Neural progenitor cell (in vitro differentiated cells): Measurements from ENCODE around the gene DIAPH2. TPM values are rescaled to one million over a fixed set of nuclear protein-coding genes. Genes with fewer than 3 reads are reported as not detected.

Experiments
- DNase-seq: peaks from one replicate; pipeline ENCODE4 v3.0.0-alpha.2; 2016; ENCODE audit warnings: low spot score
- H2AFZ ChIP-seq: fragments of 200-600 bp; sonication (generic); replicated peaks from 2 replicates; pipeline ENCODE4 v1.6.1; 2016; ENCODE audit warnings: antibody characterized with exemption
- H3F3A ChIP-seq: fragments of 200-600 bp; sonication (generic); 2 replicates; pipeline ENCODE4 v1.6.1; 2016; ENCODE audit warnings: antibody characterized with exemption, low read depth
- H3K27ac ChIP-seq: fragments of 200-600 bp; sonication (generic); 2 replicates; pipeline ENCODE4 v1.5.1; 2016; ENCODE audit warnings: mild to moderate bottlenecking
- H3K27me3 ChIP-seq: fragments of 200-600 bp; sonication (generic); 2 replicates; pipeline ENCODE4 v1.6.1; 2016; ENCODE audit warnings: mild to moderate bottlenecking, moderate library complexity
- H3K36me3 ChIP-seq: fragments of 200-600 bp; sonication (generic); 2 replicates; pipeline ENCODE4 v1.5.1; 2016
- H3K4me1 ChIP-seq: fragments of 200-600 bp; sonication (generic); 2 replicates; pipeline ENCODE4 v1.6.1; 2016; ENCODE audit warnings: mixed run types
- H3K4me2 ChIP-seq: fragments of 200-600 bp; sonication (generic); 2 replicates; pipeline ENCODE4 v1.6.1; 2016
- H3K4me3 ChIP-seq: fragments of 200-600 bp; sonication (generic); 2 replicates; pipeline ENCODE4 v1.5.1; 2016
- H3K79me2 ChIP-seq: fragments of 200-600 bp; sonication (generic); 2 replicates; pipeline ENCODE4 v1.6.1; 2016; ENCODE audit warnings: low read depth
- H3K9ac ChIP-seq: fragments of 200-600 bp; sonication (generic); 2 replicates; pipeline ENCODE4 v1.6.1; 2016
- H3K9me3 ChIP-seq: fragments of 200-600 bp; sonication (generic); 2 replicates; pipeline ENCODE4 v1.5.1; 2016; ENCODE audit warnings: low read depth
- H4K20me1 ChIP-seq: fragments of 200-600 bp; sonication (generic); 2 replicates; pipeline ENCODE4 v1.6.1; 2016; ENCODE audit warnings: low read depth
- H3K27ac Mint-ChIP-seq: 3 replicates; pipeline ENCODE4 v1.8.0; 2021; ENCODE audit warnings: mixed read lengths
- H3K27me3 Mint-ChIP-seq: 2 replicates; pipeline ENCODE4 v1.8.0; 2022; ENCODE audit warnings: low read depth, mild to moderate bottlenecking, inconsistent platforms, moderate library complexity, mixed read lengths; ENCODE audit not compliant: insufficient read depth
- H3K36me3 Mint-ChIP-seq: 3 replicates; pipeline ENCODE4 v1.8.0; 2021; ENCODE audit warnings: mixed read lengths
- H3K4me1 Mint-ChIP-seq: 3 replicates; pipeline ENCODE4 v1.8.0; 2021; ENCODE audit warnings: mixed read lengths
- H3K4me3 Mint-ChIP-seq: 3 replicates; pipeline ENCODE4 v1.8.0; 2021; ENCODE audit warnings: mild to moderate bottlenecking, moderate library complexity, mixed read lengths
- H3K9me3 Mint-ChIP-seq: 3 replicates; pipeline ENCODE4 v1.8.0; 2020; ENCODE audit warnings: mixed read lengths
- CTCF ChIP-seq: fragments of 200-600 bp; sonication (generic); IDR thresholded peaks from 2 replicates; pipeline ENCODE4 v1.5.1; 2017; ENCODE audit warnings: antibody characterized with exemption, mild to moderate bottlenecking
- EZH2 ChIP-seq: fragments of 200-600 bp; sonication (generic); IDR thresholded peaks from 2 replicates; pipeline ENCODE4 v1.6.1; 2017; ENCODE audit warnings: antibody characterized with exemption, mild to moderate bottlenecking, moderate library complexity
- EZH2phosphoT487 ChIP-seq: fragments of 200-600 bp; sonication (generic); IDR thresholded peaks from 2 replicates; pipeline ENCODE4 v1.6.1; 2017; ENCODE audit warnings: antibody characterized with exemption
- total RNA-seq: library from RNA; depleted of rRNA; stranded (reverse); fragments of >200 nt; gene quantifications from 2 replicates; pipeline ENCODE4 v1.2.3, GENCODE V29; 2015; ENCODE audit warnings: low replicate concordance

DIAPH2 gene
- total RNA-seq, 1 donor from 2014 or later, result 24.0 TPM

DNA sequence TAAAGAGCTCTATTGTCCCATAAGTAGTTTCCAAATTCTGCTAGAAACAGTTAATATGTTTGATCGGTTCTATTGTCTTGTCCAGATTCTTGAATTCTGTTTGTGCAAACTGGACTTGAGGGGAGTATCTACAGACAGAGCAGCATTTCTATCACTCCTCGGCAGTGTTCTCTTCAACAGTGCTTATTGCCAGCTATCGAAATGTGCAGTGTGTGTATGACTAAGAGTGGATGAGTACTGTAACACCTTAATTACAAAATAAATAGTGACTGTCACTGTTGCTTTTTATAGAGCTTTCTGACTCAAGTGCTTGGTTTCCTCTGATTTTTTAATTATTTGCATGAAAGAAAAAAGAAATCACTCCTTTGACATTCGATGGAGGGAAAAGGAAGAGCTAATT, 473.6 kb downstream of the DIAPH2 start:
- Histone ChIP-seq H3K4me1 (peaks cover 28% of the 10 kb centered on the region), H3K27me3 (no peaks in the 10 kb centered on the region), H3K27ac (no peak overlapping the region), H3F3A (no peaks in the 10 kb centered on the region), H3K79me2 (no peaks in the 10 kb centered on the region), H3K9ac (no peak overlapping the region), H3K9me3 (no peaks in the 10 kb centered on the region), H3K4me2 (no peak overlapping the region), H3K36me3 (no peaks in the 10 kb centered on the region), H3K4me3 (no peak overlapping the region), H2AFZ (no peak overlapping the region), H4K20me1 (no peaks in the 10 kb centered on the region)
- Mint-ChIP-seq H3K9me3 (no peaks in the 10 kb centered on the region), H3K36me3 (no peaks in the 10 kb centered on the region), H3K4me3 (no peak overlapping the region), H3K4me1 (peaks cover 15% of the 10 kb centered on the region), H3K27me3 (no peaks in the 10 kb centered on the region), H3K27ac (no peak overlapping the region)
- DNase-seq, result no peak
- TF ChIP-seq EZH2 (no peak), CTCF (no peak)

DNA sequence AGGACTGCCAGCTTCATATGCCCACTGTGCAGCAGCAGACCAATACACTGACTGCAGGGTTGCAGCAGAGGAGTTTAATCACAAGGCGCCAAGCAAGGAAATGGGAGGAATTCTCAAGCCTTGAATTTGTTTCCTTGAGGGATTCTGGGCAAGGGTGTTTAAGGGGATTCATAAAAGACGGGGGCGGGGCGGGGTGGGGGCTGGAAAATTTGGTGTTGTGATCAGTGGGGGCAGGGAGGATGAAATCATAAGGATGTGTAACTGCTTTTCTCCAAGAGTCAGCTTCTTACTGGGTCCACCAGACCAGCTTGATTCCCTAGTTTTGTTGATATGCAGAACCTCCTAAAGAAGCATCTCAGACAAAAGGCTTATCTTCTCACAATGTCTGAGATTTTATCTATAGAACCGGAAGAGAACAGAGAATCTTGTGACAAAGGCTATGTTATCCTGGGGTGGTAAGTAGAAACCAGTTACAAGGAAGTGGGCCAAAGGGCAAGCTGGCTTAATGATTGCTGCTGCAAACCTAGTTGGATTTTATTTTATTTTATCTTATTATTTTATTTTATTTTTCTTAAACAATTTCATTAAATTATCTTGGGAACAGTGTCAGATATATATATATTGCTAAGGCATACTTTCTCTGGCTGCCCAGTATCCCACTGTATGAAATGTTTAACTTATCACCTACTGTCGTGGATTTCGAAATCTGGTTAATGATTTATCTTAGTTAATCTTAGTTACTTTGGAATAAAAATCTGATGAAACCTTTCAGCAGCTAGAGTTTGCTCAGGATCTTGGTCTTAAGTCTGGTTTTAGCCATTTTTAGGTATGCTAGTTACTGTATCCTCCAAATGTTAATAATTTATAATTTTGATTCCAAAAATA, 475.5 kb downstream of the DIAPH2 start:
- H3K36me3 Mint-ChIP-seq, result no peaks in the 10 kb centered on the region
- peak overlapping the region; percentile 96 for H3K27ac Mint-ChIP-seq

DNA sequence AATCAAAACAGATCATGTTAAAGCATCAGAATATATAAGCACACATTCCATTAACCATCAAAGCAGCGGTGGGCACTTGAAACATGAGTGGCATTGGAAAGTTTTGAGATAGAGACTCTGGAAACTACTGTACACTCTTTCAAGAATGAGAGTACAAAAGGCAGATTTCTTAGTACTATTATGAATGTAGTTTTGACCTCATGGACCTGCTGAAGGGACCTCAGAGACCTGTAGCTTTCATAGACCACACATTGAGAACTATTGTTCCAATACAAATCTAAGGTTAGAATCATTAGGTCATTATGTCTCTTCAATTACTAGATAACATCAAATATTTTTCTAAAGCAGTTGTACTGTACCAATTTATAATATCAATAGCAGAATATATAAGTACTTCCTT, 482.7 kb downstream of the DIAPH2 start:
- no peak for TF ChIP-seq EZH2phosphoT487
- no peak for TF ChIP-seq EZH2
- no peak for TF ChIP-seq CTCF

More for the DNA sequence above, 475.5 kb downstream of the DIAPH2 start:
- Histone ChIP-seq H3K9ac (no peak overlapping the region), H2AFZ (peak overlapping the region; percentile 59), H3K36me3 (no peaks in the 10 kb centered on the region), H3K79me2 (no peaks in the 10 kb centered on the region), H3K4me2 (peak overlapping the region; percentile 56), H3K27ac (peak overlapping the region; percentile 66), H3K9me3 (no peaks in the 10 kb centered on the region), H3K4me3 (peak overlapping the region; percentile 24), H3F3A (no peaks in the 10 kb centered on the region), H3K4me1 (peaks cover 28% of the 10 kb centered on the region), H3K27me3 (no peaks in the 10 kb centered on the region), H4K20me1 (no peaks in the 10 kb centered on the region)
- DNase-seq, result peak; percentile 55
- H3K4me1 Mint-ChIP-seq, result peaks cover 15% of the 10 kb centered on the region
- TF ChIP-seq CTCF, result no peak
- TF ChIP-seq EZH2, result no peak
- TF ChIP-seq EZH2phosphoT487, result no peak
- H3K4me3 Mint-ChIP-seq, result peak overlapping the region; percentile 63
- H3K27me3 Mint-ChIP-seq, result no peaks in the 10 kb centered on the region
- no peaks in the 10 kb centered on the region for H3K9me3 Mint-ChIP-seq

More for the DNA sequence above, 482.7 kb downstream of the DIAPH2 start:
- H3K9me3 Mint-ChIP-seq, result peaks cover 4% of the 10 kb centered on the region
- Histone ChIP-seq H3K4me1 (no peaks in the 10 kb centered on the region), H3K36me3 (no peaks in the 10 kb centered on the region), H2AFZ (no peak overlapping the region), H4K20me1 (no peaks in the 10 kb centered on the region), H3K4me2 (no peak overlapping the region), H3F3A (no peaks in the 10 kb centered on the region), H3K9me3 (no peaks in the 10 kb centered on the region), H3K79me2 (no peaks in the 10 kb centered on the region), H3K27ac (no peak overlapping the region), H3K27me3 (no peaks in the 10 kb centered on the region), H3K9ac (no peak overlapping the region), H3K4me3 (no peak overlapping the region)
- no peak overlapping the region for H3K4me3 Mint-ChIP-seq
- H3K36me3 Mint-ChIP-seq, result no peaks in the 10 kb centered on the region
- H3K4me1 Mint-ChIP-seq, result peaks cover 4% of the 10 kb centered on the region
- no peaks in the 10 kb centered on the region for H3K27me3 Mint-ChIP-seq
- H3K27ac Mint-ChIP-seq, result no peak overlapping the region
- no peak for DNase-seq
